Adrenal gland (tissue), 12 donors: ENCODE measurements around the gene LEPROT. TPM values are rescaled to one million over a fixed set of nuclear protein-coding genes. Genes with fewer than 3 reads are reported as not detected.

Source experiments
- DNase-seq, 7 donors: peaks; one replicate each; pipeline ENCODE4 v3.0.0-alpha.2; 2019 to 2020
- H3K27ac ChIP-seq, 5 donors: fragments of 200-600 bp; sonication (generic) in 4 of 5; 1 replicate in 3 of 5; 2 replicates in 2 of 5; pipeline versions ENCODE4 v1.5.1 to v1.8.0; 2016 to 2020; ENCODE audit warnings: mild to moderate bottlenecking in 1 of 5
- H3K27me3 ChIP-seq: fragments of 200-600 bp; 2 replicates; pipeline ENCODE4 v1.8.0; 2021
- H3K36me3 ChIP-seq, 2 donors: fragments of 200-600 bp; replicated peaks in 1 of 2; 1 replicate in 1 of 2; 2 replicates in 1 of 2; pipeline versions ENCODE4 v1.5.1 to v1.8.0; 2018 to 2022
- H3K4me1 ChIP-seq, 2 donors: fragments of 200-600 bp; replicated peaks in 1 of 2; 1 replicate in 1 of 2; 2 replicates in 1 of 2; pipeline versions ENCODE4 v1.5.1 to v1.8.0; 2018 to 2021
- H3K4me3 ChIP-seq, 4 donors: fragments of 200-600 bp; sonication (generic) in 3 of 4; one replicate each; pipeline ENCODE4 v1.5.1; 2016 to 2018
- H3K9me3 ChIP-seq, 3 donors: fragments of 200-600 bp; sonication (generic) in 1 of 3; replicated peaks in 1 of 3; 1 replicate in 2 of 3; 2 replicates in 1 of 3; pipeline versions ENCODE4 v1.5.1 to v1.8.0; 2016 to 2021
- CTCF ChIP-seq, 6 experiments: fragments of 450-650 bp in 4 of 6; fragments of 200-600 bp in 2 of 6; sonication (generic) in 1 of 6; IDR thresholded peaks; 1 replicate in 5 of 6; 2 replicates in 1 of 6; pipeline versions ENCODE4 v1.5.1 to v1.8.0; 2016 to 2021; ENCODE audit warnings: antibody characterized with exemption in 6 of 6, mild to moderate bottlenecking in 2 of 6, moderate library complexity in 1 of 6
- POLR2A ChIP-seq, 2 donors: fragments of 450-650 bp; IDR thresholded peaks; one replicate each; pipeline ENCODE4 v1.6.1; 2017; ENCODE audit warnings: antibody characterized with exemption in 2 of 2, mild to moderate bottlenecking in 2 of 2, moderate library complexity in 1 of 2
- WGBS, 4 donors: extraction: QIAGEN DNeasy Blood & Tissue Kit in 2 of 4; methylation state at CpG; one replicate each; pipeline versions ENCODE4 v1.1.5 to v1.1.7; 2013 to 2017; 5-methylcytosine and 5-hydroxymethylcytosine counted together
- intact Hi-C, 2 donors: fragments of 100-400 bp; cut with DNase I; formaldehyde crosslinking; loops; one replicate each; pipeline versions ENCODE4 v1.14.1 to v1.15.0; 2022 to 2023
- polyA plus RNA-seq, 3 donors: library from polyadenylated mRNA; stranded (reverse); fragments of 200-250 nt in 2 of 3; fragments of 350-450 nt in 1 of 3; fragmentation: Illumina TruSeq in 1 of 3; extraction: RNeasy Lipid Tissue Mini Kit (QIAGEN cat#74804) in 1 of 3; gene quantifications; one replicate each; pipeline ENCODE4 v1.2.3, GENCODE V29; 2013 to 2014
- total RNA-seq, 9 donors: library from RNA; depleted of rRNA in 4 of 9; stranded (reverse); fragments of >200 nt in 4 of 9; fragments of 120-200 nt in 1 of 9; fragmentation: NEBNext Ultra II Directional in 1 of 9; extraction: Animal tissue kit (Norgen Biotek cat#: 25700) in 1 of 9; gene quantifications; one replicate each; pipeline versions ENCODE4 v1.1.0 to v1.2.4, GENCODE V29; 2013 to 2023
- donor health status: healthy with polysubstance abuse.
- donor health status: Bipolar disorder and iron deficiency.
- donor health status: DM: yes; HTN: yes; CAD: no.
- donor health status: DM: no; HTN: no; CAD: no.
- donor health status: DM: no; HTN: no; CAD: no.
- donor health status: DM: yes; HTN: yes; CAD: no.

Gene LEPROT
- total and polyA plus RNA-seq, 12 donors, result 35.4 to 155 (median 93.1) TPM

GRCh38 chr1:65434760-65435159, 14.3 kb downstream of the LEPROT start:
- H3K36me3 ChIP-seq, result peaks cover 0 to 24% of the 10 kb centered on the region in 2 donors
- no peak overlapping the region for H3K27ac ChIP-seq
- H3K4me3 ChIP-seq, result no peak overlapping the region
- intact Hi-C loops, result loop anchor here in 1 of 2 donors (10.0 kb wide), 1 partner anchor 250 kb away; no protein-coding TSS in a partner anchor
- TF ChIP-seq CTCF (IDR thresholded peaks at IDR 0.05), result no peak
- no peak for TF ChIP-seq POLR2A (IDR thresholded peaks at IDR 0.05)
- no peaks in the 10 kb centered on the region for H3K27me3 ChIP-seq
- no peak for DNase-seq
- WGBS, 4 donors, result 88 to 93% (median 89%) methylated on average over 3 of the region's 3 CpGs
- no peaks in the 10 kb centered on the region for H3K9me3 ChIP-seq
- peaks cover 12 to 21% of the 10 kb centered on the region in 2 donors for H3K4me1 ChIP-seq

- TF ChIP-seq POLR2A (IDR thresholded peaks at IDR 0.05) (no peak), CTCF (IDR thresholded peaks at IDR 0.05) (no peak)
- intact Hi-C loops, result loop anchor here in 1 of 2 donors (10.0 kb wide), 1 partner anchor 249 kb away; no protein-coding TSS in a partner anchor
Measured at GRCh38 chr1:65435987-65436386, 15.5 kb downstream of the LEPROT start.

GRCh38 chr1:65437616-65438015, 17.1 kb downstream of the LEPROT start:
- TF ChIP-seq CTCF (IDR thresholded peaks at IDR 0.05) (no peak), POLR2A (IDR thresholded peaks at IDR 0.05) (no peak)

More at GRCh38 chr1:65435987-65436386, 15.5 kb downstream of the LEPROT start:
- Histone ChIP-seq H3K4me3 (no peak overlapping the region), H3K4me1 (peaks cover 0 to 16% of the 10 kb centered on the region in 2 donors), H3K36me3 (peaks cover 0 to 24% of the 10 kb centered on the region in 2 donors), H3K9me3 (no peaks in the 10 kb centered on the region), H3K27ac (no peak overlapping the region), H3K27me3 (no peaks in the 10 kb centered on the region)
- 77 to 93% (median 84%) methylated on average over 2 of the region's 2 CpGs for WGBS, 4 donors
- no peak for DNase-seq

GRCh38 chr1:65440322-65440900, 19.9 kb downstream of the LEPROT start:
- no peak for DNase-seq
- no peak overlapping the region for H3K27ac ChIP-seq
- TF ChIP-seq POLR2A (IDR thresholded peaks at IDR 0.05), result no peak
- TF ChIP-seq CTCF (IDR thresholded peaks at IDR 0.05), result no peak
- H3K4me1 ChIP-seq, result peaks cover 0 to 9% of the 10 kb centered on the region in 2 donors
- 85 to 89% (median 88%) methylated on average over 12 of the region's 12 CpGs for WGBS, 4 donors
- H3K4me3 ChIP-seq, result no peak overlapping the region
- intact Hi-C loops, result no loop called here
- H3K27me3 ChIP-seq, result no peaks in the 10 kb centered on the region
- H3K9me3 ChIP-seq, result no peaks in the 10 kb centered on the region
- H3K36me3 ChIP-seq, result no peaks in the 10 kb centered on the region

More at GRCh38 chr1:65437616-65438015, 17.1 kb downstream of the LEPROT start:
- Histone ChIP-seq H3K36me3 (peaks cover 0 to 12% of the 10 kb centered on the region in 2 donors), H3K4me3 (no peak overlapping the region), H3K27me3 (no peaks in the 10 kb centered on the region), H3K9me3 (no peaks in the 10 kb centered on the region), H3K27ac (no peak overlapping the region), H3K4me1 (peaks cover 0 to 9% of the 10 kb centered on the region in 2 donors)
- intact Hi-C loops, result loop anchor here in 1 of 2 donors (10.0 kb wide), 1 partner anchor 247 kb away; no protein-coding TSS in a partner anchor
- 96 to 99% (median 97%) methylated on average over 7 of the region's 7 CpGs for WGBS, 4 donors
- no peak for DNase-seq
